GM19324 (cell line): Measurements from ENCODE around the gene CASP3.
"Not testable (repeated sequence)": the region's sequence is repeated elsewhere in the genome, so short reads cannot be mapped to it uniquely, and the experiment has no call there.

Experiments
- ATAC-seq: cut with Tn5 transposase; IDR thresholded peaks from one replicate; pipeline ENCODE4 v1.9.1; 2021; ENCODE audit warnings: mild to moderate bottlenecking, moderate library complexity; ENCODE audit not compliant: unreplicated experiment, low FRiP score

Gene CASP3

GRCh38 chr4:184636897-184637296, 12.3 kb downstream of the CASP3 start:
- ATAC-seq, result no peak

- no peak for ATAC-seq
Measured at GRCh38 chr4:184636144-184636543, 13.1 kb downstream of the CASP3 start.

GRCh38 chr4:184635381-184635780, 13.9 kb downstream of the CASP3 start:
- no peak for ATAC-seq

GRCh38 chr4:184632842-184633241, 16.4 kb downstream of the CASP3 start:
- no peak for ATAC-seq

- ATAC-seq, result no peak
Measured at GRCh38 chr4:184628103-184628502, 21.1 kb downstream of the CASP3 start.

- not testable (repeated sequence) for ATAC-seq
Measured at GRCh38 chr4:184625783-184626596, 23.3 kb downstream of the CASP3 start.

GRCh38 chr4:184624972-184625554, 24.2 kb downstream of the CASP3 start:
- ATAC-seq, result no peak

GRCh38 chr4:184624504-184624903, 24.7 kb downstream of the CASP3 start:
- not testable (repeated sequence) for ATAC-seq

- ATAC-seq, result no peak
Measured at GRCh38 chr4:184621518-184621917, 27.7 kb downstream of the CASP3 start.

GRCh38 chr4:184620212-184620867, 28.9 kb downstream of the CASP3 start:
- ATAC-seq, result no peak

- no peak for ATAC-seq
Measured at GRCh38 chr4:184617600-184618196, 31.5 kb downstream of the CASP3 start.

GRCh38 chr4:184616633-184617551, 32.4 kb downstream of the CASP3 start:
- ATAC-seq, result peak; percentile 88

- not testable (repeated sequence) for ATAC-seq
Measured at GRCh38 chr4:184616168-184616567, 33.1 kb downstream of the CASP3 start.

- ATAC-seq, result no peak
Measured at GRCh38 chr4:184614509-184614908, 34.7 kb downstream of the CASP3 start.

- no peak for ATAC-seq
Measured at GRCh38 chr4:184613405-184613804, 35.8 kb downstream of the CASP3 start.

- ATAC-seq, result no peak
Measured at GRCh38 chr4:184612074-184612473, 37.2 kb downstream of the CASP3 start.

GRCh38 chr4:184607429-184607828, 41.8 kb downstream of the CASP3 start:
- ATAC-seq, result not testable (repeated sequence)

- not testable (repeated sequence) for ATAC-seq
Measured at GRCh38 chr4:184602857-184603256, 46.4 kb downstream of the CASP3 start.

GRCh38 chr4:184600982-184601381, 48.3 kb downstream of the CASP3 start:
- not testable (repeated sequence) for ATAC-seq

GRCh38 chr4:184599492-184600135, 49.6 kb downstream of the CASP3 start:
- ATAC-seq, result no peak
